ENCODE data around the gene SLC39A11. TPM values are rescaled to one million over a fixed set of nuclear protein-coding genes. Genes with fewer than 3 reads are reported as not detected.

The SLC39A11 gene
- total RNA-seq, 1 donor from 2014 or later: 4.9 TPM

DNA sequence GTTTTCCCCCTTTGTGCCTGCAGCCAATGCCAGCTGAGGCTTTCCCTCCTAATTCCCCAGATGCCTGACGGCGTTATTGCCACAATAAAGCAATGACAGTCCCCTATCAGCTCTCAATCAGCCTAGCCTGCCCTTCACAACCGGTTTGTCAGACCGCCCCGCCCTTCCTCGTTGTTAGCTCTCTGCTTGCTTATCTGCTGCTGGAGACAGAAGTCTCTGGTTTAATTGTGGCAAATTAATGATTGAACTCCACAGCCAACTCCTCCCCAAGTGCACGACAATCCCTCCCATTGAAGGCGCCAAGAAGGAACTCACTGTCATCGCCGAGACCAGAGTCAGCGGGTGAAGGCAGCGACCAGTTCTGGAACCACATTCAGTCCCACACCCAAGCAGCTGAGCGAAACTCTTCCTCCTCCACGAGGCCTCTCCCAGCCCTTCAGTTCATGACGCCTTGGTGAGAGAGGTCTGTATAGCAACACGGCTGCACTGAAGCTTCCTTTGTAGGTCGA is 474.4 kb downstream of the SLC39A11 start:
- H3K36me3 ChIP-seq: no peaks in the 10 kb centered on the region
- H3K4me1 ChIP-seq: no peaks in the 10 kb centered on the region
- no peaks in the 10 kb centered on the region for H3K27me3 ChIP-seq
- no peak for DNase-seq (ENCODE audit: low spot score in 2 of 2)
- H3K4me3 ChIP-seq: no peak overlapping the region
- no peak for TF ChIP-seq CTCF (IDR thresholded peaks at IDR 0.05)
- no peaks in the 10 kb centered on the region for H3K9me3 ChIP-seq
- intact Hi-C loops (cut with DNase I): no loop called here
- H3K27ac ChIP-seq: no peak overlapping the region

DNA sequence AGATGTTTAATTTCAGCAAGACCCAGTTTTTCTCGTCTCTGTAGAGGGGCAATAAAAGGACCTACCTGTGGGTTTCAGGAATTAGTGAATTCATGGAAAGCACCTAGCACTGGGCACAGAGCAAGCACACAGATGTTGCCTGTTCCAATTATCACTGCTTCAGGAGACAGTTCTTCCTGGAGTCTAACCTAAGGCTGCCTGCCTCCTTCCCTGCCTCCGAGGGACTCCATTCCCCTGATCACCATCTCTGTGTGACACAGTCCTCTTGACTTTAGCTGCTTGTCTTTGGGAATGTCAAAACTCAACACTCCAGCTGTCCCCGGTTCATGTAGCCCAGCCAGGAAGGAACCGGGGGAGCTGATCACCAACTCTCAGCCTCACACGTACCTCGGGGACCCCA is 474.9 kb downstream of the SLC39A11 start:
- Histone ChIP-seq H3K27me3 (no peaks in the 10 kb centered on the region), H3K9me3 (no peaks in the 10 kb centered on the region), H3K27ac (no peak overlapping the region), H3K36me3 (no peaks in the 10 kb centered on the region), H3K4me1 (no peaks in the 10 kb centered on the region), H3K4me3 (no peak overlapping the region)
- TF ChIP-seq CTCF (IDR thresholded peaks at IDR 0.05): no peak
- intact Hi-C loops (cut with DNase I): no loop called here
- no peak for DNase-seq (ENCODE audit: low spot score in 2 of 2)

GRCh38 chr17:72616447-72616846 is 476.0 kb downstream of the SLC39A11 start:
- H3K27ac ChIP-seq: no peak overlapping the region
- H3K9me3 ChIP-seq: no peaks in the 10 kb centered on the region
- no peak overlapping the region for H3K4me3 ChIP-seq
- no peaks in the 10 kb centered on the region for H3K36me3 ChIP-seq
- no peak for DNase-seq (ENCODE audit: low spot score in 2 of 2)
- TF ChIP-seq CTCF (IDR thresholded peaks at IDR 0.05): no peak
- H3K27me3 ChIP-seq: no peaks in the 10 kb centered on the region
- no peaks in the 10 kb centered on the region for H3K4me1 ChIP-seq
- intact Hi-C loops (cut with DNase I): no loop called here

GRCh38 chr17:72615627-72615991 is 476.9 kb downstream of the SLC39A11 start:
- intact Hi-C loops (cut with DNase I): no loop called here
- no peak overlapping the region for H3K4me3 ChIP-seq
- TF ChIP-seq CTCF (IDR thresholded peaks at IDR 0.05): no peak
- H3K27ac ChIP-seq: no peak overlapping the region
- no peak for DNase-seq (ENCODE audit: low spot score in 2 of 2)
- H3K4me1 ChIP-seq: no peaks in the 10 kb centered on the region
- no peaks in the 10 kb centered on the region for H3K27me3 ChIP-seq
- H3K9me3 ChIP-seq: no peaks in the 10 kb centered on the region
- H3K36me3 ChIP-seq: no peaks in the 10 kb centered on the region

GRCh38 chr17:72614871-72615626 is 477.4 kb downstream of the SLC39A11 start:
- no peak for DNase-seq (ENCODE audit: low spot score in 2 of 2)
- no peak overlapping the region for H3K27ac ChIP-seq
- H3K4me3 ChIP-seq: no peak overlapping the region
- H3K9me3 ChIP-seq: no peaks in the 10 kb centered on the region
- TF ChIP-seq CTCF (IDR thresholded peaks at IDR 0.05): no peak
- intact Hi-C loops (cut with DNase I): no loop called here
- no peaks in the 10 kb centered on the region for H3K4me1 ChIP-seq
- H3K27me3 ChIP-seq: no peaks in the 10 kb centered on the region
- no peaks in the 10 kb centered on the region for H3K36me3 ChIP-seq
